Retina (tissue), 1 donor: Measurements from ENCODE around the gene WDFY4.

Experiments used
- DNase-seq: peaks from one replicate; pipeline ENCODE4 v3.0.0-alpha.2; 2016

The WDFY4 gene

DNA sequence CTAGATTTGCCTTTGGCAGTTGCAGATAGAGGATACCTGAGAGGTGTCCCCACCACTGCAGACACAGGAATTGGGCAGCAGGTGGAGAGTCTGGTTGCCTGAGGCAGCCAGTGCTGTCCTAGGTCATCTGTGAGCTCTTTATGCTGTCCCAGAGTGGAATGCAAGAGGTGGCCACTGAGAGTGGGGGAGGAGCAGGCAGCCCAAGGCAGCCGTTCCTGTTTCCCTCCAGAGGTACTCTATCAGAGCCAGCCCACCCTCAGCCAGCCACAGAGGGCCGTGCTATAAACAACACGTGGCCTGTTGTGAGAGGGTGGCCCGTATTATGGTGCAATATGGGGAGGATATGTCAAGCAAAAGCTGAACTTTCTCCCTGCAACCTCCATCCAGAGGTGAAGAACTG, 246.5 kb downstream of the WDFY4 start:
- DNase-seq = no peak

DNA sequence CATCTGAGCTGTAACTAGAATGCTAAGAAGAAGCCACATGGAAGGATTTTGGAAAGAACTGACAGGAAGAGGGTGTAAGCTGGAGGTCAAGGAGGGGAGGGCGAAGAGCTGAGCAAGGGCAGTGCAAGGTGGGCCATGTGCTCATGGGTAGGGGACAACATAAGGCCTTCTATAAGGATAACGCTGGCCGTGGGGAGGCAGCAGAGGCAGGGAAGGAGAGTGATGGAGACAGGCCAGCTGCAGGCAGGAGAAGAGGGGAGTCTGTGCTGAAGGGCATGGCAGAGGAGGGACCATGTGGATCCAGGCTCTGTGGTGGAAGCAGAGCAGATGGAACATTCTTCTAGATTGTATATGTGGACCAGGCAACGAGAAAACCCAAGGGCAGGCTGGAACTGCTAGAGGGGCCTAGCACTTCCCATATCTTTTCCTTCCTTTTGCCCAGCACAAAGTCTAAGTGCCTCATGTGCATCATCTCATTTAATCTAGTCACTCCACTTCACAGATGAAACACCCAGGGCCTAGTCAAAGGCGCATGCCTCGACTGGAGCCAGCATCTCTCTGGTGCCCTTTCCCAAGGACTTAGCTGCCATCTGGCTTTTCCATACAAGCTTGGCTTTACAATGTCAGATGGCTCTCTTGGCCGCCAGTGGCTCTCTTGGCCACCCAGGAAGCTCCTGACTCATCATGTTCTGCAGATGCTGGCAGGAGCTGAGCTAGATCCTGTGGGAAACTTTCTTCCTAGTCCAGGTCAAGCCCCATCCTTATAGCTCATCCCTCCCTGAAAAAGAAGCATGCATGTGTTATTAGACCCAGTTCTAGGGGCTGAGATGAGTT, 248.4 kb downstream of the WDFY4 start:
- no peak for DNase-seq

DNA sequence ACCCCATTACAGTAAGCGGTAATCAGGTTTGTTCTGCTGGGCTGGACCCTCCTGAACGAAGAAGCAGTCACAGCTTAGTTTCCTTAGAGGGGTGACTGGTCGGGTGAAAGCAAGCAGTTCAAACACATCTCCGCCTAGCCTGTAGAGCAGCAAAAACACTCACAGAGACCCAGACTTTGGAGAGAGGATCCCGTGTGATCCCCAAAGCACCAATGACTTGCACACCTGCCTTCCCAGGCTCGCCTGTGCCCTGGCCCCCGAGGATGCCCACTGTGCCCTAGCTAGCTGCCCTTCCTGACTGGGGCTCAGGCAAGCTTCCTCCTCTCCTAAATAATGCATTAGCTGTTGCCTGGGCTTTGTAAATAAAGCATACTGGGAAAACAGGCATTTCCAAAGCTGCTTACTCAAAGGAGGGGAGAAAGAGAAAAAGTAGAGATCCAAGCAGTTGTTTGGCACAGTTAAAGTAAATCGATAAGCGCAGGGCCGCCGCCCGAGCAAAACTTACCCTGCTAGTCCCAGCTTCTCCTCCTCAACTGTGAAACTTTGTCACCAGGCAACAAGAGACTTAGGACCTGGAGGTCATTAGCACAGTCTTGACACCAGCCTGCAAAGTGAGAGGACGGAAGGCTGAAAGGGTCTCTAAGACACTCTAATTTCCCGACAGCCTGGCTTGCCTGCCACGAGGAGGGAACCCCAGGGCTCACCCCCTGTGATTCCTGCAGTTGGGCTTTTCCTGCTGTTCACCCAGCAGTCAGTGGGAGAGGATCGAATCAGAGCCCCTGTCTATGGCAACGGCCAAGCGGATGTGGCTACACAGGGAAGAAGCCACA, 250.2 kb downstream of the WDFY4 start:
- peak; percentile 55 for DNase-seq

DNA sequence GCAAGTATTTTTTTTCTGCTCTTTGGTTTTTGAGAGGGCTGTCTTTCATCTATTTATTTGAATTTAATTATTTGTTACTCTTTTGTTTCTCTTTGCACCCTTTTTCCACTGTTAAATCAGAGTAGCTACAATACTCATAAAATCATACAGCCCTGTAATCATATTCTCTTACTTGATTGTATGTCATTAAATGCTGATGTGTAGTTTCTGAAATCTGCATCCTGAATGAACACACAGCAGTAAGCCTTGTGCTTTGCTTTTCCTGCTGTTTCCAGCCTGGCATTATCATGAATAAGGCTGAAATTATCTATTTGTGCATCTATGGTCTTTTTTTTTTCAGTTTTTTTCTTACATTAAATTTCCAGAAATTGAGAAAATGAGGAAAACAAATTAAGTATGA, 250.9 kb downstream of the WDFY4 start:
- DNase-seq = no peak

DNA sequence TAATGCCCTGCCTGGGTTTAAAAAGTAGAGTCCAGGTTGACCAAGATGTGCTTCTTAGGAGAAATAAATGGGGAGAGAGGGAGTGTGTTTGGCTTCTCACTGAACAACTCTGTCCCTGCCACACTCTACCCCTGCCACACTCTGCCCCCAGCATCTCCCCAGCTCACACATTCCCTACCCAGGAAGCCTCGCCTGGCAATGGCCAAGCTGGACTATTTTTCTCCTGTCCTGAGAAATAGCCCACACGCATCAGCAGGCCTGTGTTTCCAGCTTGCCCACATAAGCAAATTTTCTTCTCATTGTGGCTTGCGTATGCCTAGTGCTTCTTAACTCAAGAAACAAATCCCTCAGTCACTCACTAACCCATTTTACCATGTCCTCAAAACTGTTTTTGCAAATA, 253.1 kb downstream of the WDFY4 start:
- DNase-seq = no peak

DNA sequence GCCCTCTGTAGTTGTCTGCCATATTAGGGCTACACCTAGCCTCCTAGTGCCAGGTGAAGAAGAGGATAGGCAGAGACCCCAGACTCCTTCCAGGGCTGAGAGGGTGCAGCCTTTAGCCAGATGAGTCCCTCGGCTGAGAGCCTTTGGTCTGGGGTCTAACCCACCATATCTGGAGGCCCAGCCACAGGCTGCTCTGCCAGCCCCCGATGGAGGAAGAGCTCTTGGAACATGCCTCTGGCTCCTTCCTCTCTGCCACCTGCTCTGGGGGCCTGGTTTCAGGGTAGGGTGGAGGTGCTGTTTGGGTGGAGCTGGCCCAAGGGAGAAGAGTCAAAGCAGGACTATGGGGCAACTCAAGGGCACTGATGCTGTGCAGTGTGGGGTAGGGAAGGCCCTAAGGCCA, 253.6 kb downstream of the WDFY4 start:
- DNase-seq = no peak

DNA sequence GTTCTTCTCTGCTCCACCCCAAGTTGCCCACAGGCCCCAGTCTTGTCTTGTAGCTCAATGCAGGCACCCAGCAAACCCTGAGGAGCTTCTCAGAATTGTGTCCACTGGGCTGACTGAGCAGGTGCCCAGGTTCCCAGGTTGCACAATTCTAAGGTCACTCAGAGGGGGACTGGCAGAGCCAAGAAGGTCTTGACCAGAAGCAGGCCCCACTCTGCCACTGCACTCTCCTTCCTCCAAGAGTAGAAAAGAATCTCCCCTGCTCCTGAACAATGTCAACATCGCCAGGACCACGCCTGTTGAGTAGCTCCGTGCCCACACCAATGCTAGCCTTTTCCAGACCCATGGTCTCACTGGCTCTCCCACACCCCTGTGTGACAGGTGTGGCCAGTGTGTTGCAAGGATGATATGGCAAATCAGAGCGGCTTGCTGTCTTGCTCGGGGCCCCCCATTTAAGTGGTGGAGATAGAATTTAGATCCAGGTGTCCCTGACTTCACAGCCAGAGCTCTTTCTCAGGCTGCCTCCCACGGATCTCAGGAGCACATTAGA, 254.4 kb downstream of the WDFY4 start:
- no peak for DNase-seq

DNA sequence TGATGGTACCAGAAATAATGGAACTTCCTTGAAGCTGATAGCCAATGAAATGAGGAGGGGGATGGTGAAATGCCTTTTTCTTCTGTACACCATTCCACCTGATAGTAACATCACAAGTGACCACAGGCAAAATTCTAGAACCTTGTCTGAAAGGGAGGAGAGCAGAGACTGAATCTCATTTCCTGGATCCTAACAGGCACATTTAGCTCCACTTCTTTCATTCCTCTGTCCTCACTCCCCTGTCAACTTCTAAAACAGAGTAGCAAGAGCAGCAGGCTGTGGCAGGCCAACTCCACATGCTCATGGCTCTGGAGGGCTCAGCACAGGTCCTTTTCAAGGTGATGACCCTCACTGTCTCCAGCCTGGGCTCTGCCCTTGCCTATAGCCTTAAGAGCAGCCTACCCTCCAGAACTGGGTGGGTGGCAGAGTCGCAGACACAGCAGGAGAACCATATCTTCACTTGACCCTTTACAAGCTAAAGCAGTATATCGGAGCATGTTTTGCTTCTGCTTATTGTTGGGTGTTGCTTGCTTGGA, 255.2 kb downstream of the WDFY4 start, which contains the start of gene LRRC18:
LRRC18 (minus strand) TSS at position 51 of the 536 bp plus-strand sequence. CDS start 25,685 bp downstream, outside the sequence.
- no peak for DNase-seq

DNA sequence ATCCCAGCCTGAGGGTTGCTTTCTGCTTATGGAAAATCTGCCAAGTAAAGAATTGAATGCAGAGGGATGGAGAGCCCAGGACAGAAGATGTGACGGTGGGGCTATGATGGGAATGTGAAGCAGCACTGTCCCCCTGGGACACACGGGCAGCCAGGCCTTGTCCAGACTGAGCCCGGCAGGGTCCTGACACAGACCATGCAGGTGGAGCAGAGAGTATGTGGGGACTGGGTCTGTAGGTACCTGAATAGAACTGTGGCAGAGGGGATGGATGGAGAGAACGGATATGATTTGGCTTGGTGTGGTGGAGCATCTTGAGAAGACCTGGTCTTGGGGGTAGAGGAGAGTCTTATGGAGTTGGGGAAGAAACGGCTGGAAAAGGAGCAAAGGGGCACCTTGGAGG, 255.7 kb downstream of the WDFY4 start:
- no peak for DNase-seq

DNA sequence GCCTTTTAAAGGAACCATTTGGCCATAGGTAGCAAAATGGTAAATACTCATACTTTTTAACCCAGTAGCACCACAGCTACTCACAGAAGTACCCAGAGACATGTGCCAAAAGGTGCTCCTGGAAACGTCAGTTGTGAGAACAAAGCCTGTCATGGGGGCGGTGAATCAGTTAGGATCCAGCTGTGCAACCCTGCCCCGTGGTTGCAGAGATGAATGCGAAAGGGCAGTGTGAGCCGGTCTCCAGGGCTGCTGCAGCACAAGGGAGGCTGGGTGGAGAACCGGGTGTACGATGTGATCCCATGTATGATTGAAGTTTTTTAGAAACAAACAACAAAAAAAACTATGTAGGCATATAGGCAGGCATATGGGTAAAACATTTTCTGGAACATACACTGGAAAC, 256.3 kb downstream of the WDFY4 start:
- peak; percentile 38 for DNase-seq

DNA sequence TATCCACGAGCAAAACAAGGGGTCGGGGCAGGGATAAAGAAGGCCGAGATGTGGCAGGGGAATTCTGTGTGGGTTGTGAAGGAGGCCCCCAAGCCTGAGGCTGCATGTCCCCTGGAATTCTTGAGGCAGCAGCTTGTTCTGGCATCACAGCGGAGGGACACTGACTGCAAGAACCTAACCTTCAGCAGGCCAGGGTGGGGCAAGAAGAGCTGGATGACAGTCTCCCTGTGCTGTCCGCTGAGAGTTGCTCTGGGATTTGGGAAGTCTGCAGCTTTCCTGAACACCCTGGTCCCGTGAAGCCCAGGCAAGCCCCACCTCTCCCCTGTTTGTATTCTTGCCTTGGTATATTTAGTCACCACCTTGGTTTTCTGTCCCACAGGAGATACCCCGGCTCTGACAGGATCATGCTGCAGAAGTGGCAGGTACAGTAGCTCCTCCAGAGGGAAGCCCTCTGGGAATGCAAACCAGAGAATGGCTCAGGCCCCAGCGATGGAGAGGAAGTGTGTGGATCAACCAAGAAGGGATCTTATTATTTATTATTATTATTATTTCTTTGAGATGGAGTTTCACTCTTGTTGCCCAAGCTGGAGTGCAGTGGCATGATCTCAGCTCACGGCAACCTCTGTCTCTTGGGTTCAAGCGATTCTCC, 256.9 kb downstream of the WDFY4 start:
- DNase-seq = no peak

DNA sequence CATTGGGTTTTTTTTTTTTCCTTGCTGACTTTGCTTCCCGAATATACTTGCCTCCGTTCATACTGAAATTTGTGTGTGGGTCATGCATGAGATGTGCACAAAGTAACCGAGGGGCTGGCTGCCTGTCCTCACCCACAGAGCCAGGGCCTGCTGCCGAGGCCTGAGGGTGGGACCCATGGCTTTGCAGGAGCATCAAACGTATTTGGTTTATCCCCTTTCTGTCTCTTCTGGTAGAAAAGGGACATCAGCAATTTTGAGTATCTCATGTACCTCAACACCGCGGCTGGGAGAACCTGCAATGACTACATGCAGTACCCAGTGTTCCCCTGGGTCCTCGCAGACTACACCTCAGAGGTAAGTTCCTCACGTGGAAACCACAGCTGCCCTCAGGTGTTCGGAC, 258.4 kb downstream of the WDFY4 start:
- DNase-seq = no peak

DNA sequence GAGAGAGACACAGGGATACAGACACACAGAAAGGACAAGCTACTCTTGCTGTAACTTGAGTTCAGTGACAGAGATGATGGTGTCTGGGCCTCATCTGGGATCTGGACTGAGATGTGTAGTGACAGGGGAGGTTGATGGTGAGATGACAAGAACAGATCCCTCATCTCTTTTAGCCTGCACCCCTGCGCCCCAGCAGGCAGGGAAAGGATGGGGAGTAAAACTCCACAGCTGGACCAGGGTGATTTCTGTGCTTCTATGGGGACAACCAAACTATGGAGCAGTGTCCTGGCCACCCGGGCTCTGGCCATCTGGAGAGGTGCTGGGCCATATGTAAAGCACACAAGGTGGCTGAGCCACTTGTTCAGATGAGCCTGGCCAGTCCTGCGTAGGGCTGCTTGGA, 259.5 kb downstream of the WDFY4 start:
- DNase-seq = no peak

DNA sequence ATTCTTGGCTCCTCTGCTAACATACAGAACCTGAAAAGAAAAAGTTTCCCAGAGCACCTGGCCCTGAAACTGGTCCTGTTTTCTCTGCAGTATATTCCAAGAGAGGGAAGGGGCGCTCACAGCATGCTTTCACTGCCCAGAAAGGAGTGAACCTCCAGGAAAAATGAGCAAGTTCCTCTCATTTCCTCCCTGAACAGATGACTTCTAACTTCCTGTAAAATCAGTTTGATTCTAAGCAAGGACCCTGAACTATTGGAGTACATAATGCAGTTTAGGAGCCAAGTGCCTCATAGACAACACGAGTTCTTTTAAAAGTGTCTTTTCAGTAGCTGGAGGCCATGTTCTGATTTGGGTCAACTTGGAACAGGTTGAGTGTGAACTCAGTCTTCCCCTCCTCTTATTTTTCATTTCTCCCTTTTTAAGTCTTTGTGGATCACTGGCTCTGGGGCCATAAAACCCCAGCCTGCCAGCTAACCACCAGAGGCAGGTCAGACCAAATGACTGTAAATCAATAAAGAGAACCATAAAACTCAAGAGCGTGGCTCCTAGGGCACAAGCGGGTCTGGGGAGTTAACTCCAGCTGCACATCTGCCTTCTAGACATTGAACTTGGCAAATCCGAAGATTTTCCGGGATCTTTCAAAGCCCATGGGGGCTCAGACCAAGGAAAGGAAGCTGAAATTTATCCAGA, 260.9 kb downstream of the WDFY4 start:
- no peak for DNase-seq

DNA sequence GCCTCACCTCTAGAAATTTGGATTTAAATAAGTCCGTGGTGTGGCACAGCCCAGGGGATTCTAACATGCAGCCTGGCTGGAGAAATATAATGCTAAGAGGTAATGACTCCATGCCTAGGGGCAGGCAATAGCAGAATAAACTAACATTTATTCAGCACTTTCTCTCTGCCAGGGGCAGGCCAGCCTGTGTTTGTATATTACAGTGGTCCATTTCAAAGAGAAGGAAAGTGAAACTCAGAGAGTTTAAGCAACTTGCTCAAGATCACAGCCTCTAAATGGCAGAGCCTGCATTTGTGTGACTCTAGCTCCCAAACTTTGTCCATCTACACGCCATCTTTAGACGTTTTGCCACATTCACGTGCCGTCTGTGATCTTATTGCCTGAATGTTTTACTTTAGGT, 261.7 kb downstream of the WDFY4 start:
- no peak for DNase-seq

DNA sequence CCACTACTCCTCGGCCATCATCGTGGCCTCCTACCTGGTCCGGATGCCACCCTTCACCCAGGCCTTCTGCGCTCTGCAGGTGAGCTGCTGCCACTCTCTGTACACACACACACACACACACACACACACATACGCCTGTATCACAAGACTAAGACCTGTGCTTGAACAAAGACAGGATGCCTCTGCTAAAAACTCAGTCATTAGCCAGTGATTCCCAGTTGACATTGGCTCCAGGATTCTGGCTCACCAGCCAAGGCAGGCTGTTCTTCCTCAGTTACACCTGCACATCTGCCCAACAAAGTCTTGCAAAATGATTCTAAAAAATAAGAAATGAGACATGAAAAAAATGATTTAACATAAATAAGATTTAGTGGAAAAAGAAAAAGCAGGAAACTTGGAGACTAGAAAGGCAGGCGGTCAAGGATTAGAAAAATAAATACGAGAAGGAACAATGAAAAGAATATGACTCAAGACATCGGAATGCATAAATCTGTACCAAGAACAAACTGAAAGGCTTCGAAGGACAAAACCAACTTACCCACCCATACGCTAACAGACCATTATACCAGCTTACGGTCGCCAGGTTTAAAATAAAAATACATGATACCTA, 262.3 kb downstream of the WDFY4 start:
- DNase-seq = no peak

DNA sequence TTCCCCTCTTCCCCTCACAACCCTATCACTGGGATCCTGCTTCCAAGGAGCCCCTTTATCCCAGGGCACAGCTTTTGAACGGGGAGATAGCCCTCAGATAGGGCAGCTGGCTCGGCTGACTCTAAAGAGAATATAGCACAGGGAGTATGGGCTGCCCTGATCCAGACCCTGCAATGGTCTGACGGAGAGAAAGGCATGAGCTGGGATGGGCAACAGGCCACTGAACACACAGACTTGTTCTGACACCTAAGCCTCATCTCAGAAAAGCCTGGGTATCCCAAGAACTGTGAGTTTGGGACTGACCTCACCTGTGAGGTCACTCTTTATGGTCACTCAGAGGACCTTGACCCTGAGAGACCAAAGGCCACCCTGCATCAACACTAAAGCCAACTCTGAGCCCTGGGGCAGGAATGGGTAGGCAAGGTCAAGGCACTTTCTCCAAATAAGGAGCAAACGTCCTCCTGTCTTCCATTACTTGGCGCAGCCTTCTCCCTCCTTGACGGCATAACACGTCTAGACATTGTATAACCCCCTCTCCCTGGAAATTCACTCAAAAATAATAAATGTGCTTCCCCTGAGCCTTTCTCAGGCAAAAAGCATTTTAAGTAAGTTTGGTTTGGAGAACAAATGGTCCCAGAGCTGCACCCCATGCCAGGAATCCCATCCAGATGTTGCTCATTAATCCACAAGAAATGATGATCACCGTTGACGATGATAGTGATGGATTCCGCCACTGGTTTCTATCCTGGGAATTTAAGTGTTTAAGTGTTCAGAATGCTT, 263.2 kb downstream of the WDFY4 start:
- no peak for DNase-seq

DNA sequence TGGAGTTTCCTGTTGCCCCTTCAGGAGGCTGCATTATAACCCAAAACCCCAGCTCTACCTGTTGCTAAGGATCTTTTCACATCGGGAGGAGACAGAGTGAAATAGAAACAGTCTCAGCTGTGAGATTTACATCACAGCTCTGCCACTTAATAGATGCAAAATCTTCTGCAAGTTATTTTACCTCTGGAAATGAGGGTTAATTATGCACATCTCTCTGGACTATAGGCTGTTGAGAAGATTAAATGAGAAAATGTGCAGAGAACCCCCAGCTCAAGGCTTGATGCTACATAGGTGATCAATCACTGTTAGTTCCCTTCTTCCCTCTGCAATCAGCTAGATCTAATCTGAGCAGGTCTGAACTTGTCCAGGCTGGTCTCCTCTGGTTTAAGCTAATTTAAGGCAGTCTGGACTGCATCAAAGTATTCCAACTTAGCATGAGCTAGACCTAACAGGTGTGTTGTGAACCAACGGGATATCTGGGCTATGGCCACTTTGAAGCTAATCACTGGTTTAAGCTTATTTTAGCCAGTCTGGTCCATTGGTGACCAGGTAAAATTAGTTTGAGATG, 263.9 kb downstream of the WDFY4 start:
- DNase-seq = no peak

DNA sequence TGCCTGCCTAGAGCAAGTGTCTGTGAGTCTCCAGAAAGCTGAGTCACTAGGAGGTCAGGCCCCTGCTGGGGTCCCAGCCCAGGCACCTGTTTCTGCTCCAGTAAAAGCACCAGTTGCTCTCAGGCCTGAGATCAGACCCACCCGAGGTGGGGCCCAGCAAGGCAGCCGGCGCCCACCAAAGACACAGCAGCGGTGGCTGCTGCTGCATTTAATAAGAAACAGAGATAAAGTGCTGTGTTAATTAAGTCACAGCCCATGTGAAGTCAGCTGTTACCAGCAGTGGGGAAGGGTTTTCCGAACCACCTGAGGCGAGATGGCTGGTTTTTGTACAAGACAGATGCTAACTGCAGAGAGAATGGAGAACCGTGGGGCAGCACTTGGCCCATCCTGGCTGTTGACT, 267.0 kb downstream of the WDFY4 start:
- DNase-seq = no peak

DNA sequence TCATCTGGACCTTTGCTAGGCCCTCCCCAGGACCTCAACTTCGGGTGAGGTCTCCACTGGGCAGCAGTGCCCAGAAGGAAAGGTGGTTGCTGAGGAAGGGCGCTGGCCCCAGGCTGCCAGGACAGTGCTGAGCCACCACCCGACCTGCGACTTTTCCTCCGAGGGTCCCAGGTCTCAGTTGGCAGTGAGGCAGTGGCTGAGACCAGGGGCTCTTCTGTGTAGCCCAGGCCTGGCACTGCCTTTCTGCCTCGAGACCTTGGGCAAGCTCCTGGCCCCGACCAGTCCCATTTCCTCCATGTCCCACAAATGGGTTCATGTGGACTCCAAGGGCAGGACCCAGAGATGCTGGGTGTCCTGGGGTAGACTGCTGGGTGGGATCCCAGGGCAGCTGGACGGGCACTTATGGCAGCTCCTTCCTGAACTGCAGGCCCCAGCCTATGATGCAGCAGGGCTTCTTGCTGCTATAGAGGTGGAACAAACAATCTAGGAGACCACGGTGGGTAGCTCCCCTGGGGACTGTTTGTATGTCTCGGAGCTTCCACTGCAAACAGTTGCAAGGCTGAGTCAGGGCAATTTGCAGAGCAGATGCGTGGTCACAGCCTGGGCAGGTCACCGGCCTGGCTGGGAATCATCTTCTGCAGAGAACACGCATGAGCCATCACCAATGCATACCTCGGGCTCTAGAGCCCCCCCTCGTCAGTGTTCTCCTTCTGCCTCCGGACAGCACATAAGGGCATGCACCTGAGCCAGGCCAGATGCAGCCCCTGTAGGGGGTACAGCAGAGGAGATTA, 272.9 kb downstream of the WDFY4 start:
- no peak for DNase-seq
